ENCODE results near the gene HRCT1.
A peak's percentile ranks its signal among the peaks of the same experiment; 100 is the strongest.
"Not testable (repeated sequence)": the region's sequence is repeated elsewhere in the genome, so short reads cannot be mapped to it uniquely, and the experiment has no call there.

HRCT1 gene

GRCh38 chr9:35897376-35898099 lies 8.5 kb upstream of the HRCT1 start:
- DNase-seq, result not testable (repeated sequence)

- DNase-seq, result no peak
Observed at GRCh38 chr9:35898337-35898736, 7.7 kb upstream of the HRCT1 start.

- DNase-seq, result no peak
Observed at GRCh38 chr9:35899021-35899420, 7.0 kb upstream of the HRCT1 start.

GRCh38 chr9:35903049-35903448 lies 3.0 kb upstream of the HRCT1 start:
- DNase-seq, result peak; percentile 19

- DNase-seq, result no peak
Observed at GRCh38 chr9:35904338-35904737, 1.7 kb upstream of the HRCT1 start.

- DNase-seq, result no peak
Observed at GRCh38 chr9:35905051-35905781, 786 bp upstream of the HRCT1 start.

- no peak for DNase-seq
Observed at GRCh38 chr9:35906923-35907699, 1.1 kb downstream of the HRCT1 start.

GRCh38 chr9:35907711-35908503 lies 1.9 kb downstream of the HRCT1 start:
- no peak for DNase-seq

GRCh38 chr9:35908504-35909125 lies 2.6 kb downstream of the HRCT1 start:
- no peak for DNase-seq

GRCh38 chr9:35909274-35909673 lies 3.3 kb downstream of the HRCT1 start, which contains the start of gene SPAAR:
SPAAR (plus strand) TSS chr9:35909490; CDS start chr9:35910464, 974 bp downstream.
- no peak for DNase-seq

GRCh38 chr9:35909687-35910612 lies 3.9 kb downstream of the HRCT1 start:
- DNase-seq, result no peak

GRCh38 chr9:35910613-35911359 lies 4.8 kb downstream of the HRCT1 start:
- peak; percentile 41 for DNase-seq

- DNase-seq, result no peak
Observed at GRCh38 chr9:35911690-35912089, 5.7 kb downstream of the HRCT1 start.

GRCh38 chr9:35912791-35913400 lies 6.9 kb downstream of the HRCT1 start:
- DNase-seq, result no peak

GRCh38 chr9:35913429-35913828 lies 7.4 kb downstream of the HRCT1 start:
- not testable (repeated sequence) for DNase-seq

- DNase-seq, result no peak
Observed at GRCh38 chr9:35914301-35914807, 8.4 kb downstream of the HRCT1 start.

GRCh38 chr9:35915681-35916294 lies 9.8 kb downstream of the HRCT1 start:
- no peak for DNase-seq

- no peak for DNase-seq
Observed at GRCh38 chr9:35917261-35917660, 11.3 kb downstream of the HRCT1 start.

GRCh38 chr9:35918780-35919179 lies 12.8 kb downstream of the HRCT1 start:
- no peak for DNase-seq

All from activated naive CD4-positive, alpha-beta T cell treated with Interleukin-2 at 50 U/mL for 16 hours (primary cell).